Measurements from ENCODE around the gene VLDLR.
"Not testable (repeated sequence)": the region's sequence is repeated elsewhere in the genome, so short reads cannot be mapped to it uniquely, and the experiment has no call there.

The VLDLR gene

GRCh38 chr9:2664174-2665065 lies 42.8 kb downstream of the VLDLR start:
- no peak for DNase-seq

GRCh38 chr9:2666569-2666968 lies 45.0 kb downstream of the VLDLR start:
- no peak for DNase-seq

- DNase-seq = no peak
Observed at GRCh38 chr9:2673161-2673560, 51.6 kb downstream of the VLDLR start.

GRCh38 chr9:2674141-2674824 lies 52.7 kb downstream of the VLDLR start:
- no peak for DNase-seq

- no peak for DNase-seq
Observed at GRCh38 chr9:2675834-2676233, 54.2 kb downstream of the VLDLR start.

- no peak for DNase-seq
Observed at GRCh38 chr9:2676466-2676865, 54.9 kb downstream of the VLDLR start.

- no peak for DNase-seq
Observed at GRCh38 chr9:2677915-2678889, 56.6 kb downstream of the VLDLR start.

GRCh38 chr9:2679011-2679410 lies 57.4 kb downstream of the VLDLR start:
- no peak for DNase-seq

GRCh38 chr9:2681981-2682380 lies 60.4 kb downstream of the VLDLR start:
- DNase-seq = no peak

GRCh38 chr9:2686911-2687310 lies 65.3 kb downstream of the VLDLR start:
- DNase-seq = no peak

GRCh38 chr9:2688636-2689035 lies 67.0 kb downstream of the VLDLR start:
- no peak for DNase-seq

- no peak for DNase-seq
Observed at GRCh38 chr9:2691212-2691611, 69.6 kb downstream of the VLDLR start.

- DNase-seq = no peak
Observed at GRCh38 chr9:2691626-2692025, 70.0 kb downstream of the VLDLR start.

- no peak for DNase-seq
Observed at GRCh38 chr9:2693056-2693455, 71.5 kb downstream of the VLDLR start.

GRCh38 chr9:2697492-2697891 lies 75.9 kb downstream of the VLDLR start:
- DNase-seq = no peak

- no peak for DNase-seq
Observed at GRCh38 chr9:2700398-2700797, 78.8 kb downstream of the VLDLR start.

GRCh38 chr9:2700909-2701550 lies 79.4 kb downstream of the VLDLR start:
- no peak for DNase-seq

- no peak for DNase-seq
Observed at GRCh38 chr9:2704504-2704903, 82.9 kb downstream of the VLDLR start.

GRCh38 chr9:2707256-2707655 lies 85.7 kb downstream of the VLDLR start:
- not testable (repeated sequence) for DNase-seq

Data from GOT3 (cell line).